Measurements from ENCODE around the gene GDPD4. TPM values are rescaled to one million over a fixed set of nuclear protein-coding genes. Genes with fewer than 3 reads are reported as not detected.

The GDPD4 gene
- total and polyA plus RNA-seq, 4 donors = 0.08 to 1.1 TPM; not detected in 2

DNA sequence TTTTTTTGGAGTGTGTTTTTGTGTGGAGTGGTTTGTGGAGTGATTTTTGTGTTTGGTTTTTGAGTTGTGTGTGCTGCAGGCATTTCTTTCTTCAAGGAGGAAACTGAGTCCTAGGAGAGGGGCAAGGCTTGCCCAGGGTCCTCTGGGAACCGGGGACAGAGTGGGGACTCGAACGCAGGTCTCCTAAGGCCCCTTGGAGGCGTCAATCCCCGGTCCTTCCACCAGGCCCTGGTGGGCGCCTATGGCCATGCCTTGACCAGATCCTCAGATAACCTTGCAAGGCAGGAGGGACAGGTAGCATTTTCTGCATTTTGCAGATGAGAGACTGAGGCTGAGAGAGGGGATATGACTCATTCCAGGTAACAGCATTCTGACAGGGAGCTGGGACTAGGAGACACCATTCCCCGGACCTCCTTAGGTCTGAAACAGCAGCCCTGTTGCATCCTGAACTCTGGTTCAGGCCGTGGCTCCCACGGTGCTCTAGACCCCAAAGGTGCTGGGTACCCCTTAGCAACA lies 134.3 kb downstream of the GDPD4 start:
- TF ChIP-seq HNF4G (IDR thresholded peaks at IDR 0.05) = no peak
- TF ChIP-seq JUND (IDR thresholded peaks at IDR 0.05) = no peak
- no peak for TF ChIP-seq FOXA2 (IDR thresholded peaks at IDR 0.05)
- TF ChIP-seq RXRA (IDR thresholded peaks at IDR 0.05) = no peak
- TF ChIP-seq SP1 (IDR thresholded peaks at IDR 0.05) = no peak
- no peak for TF ChIP-seq YY1 (IDR thresholded peaks at IDR 0.05)
- no peak for TF ChIP-seq RAD21 (IDR thresholded peaks at IDR 0.05)
- Histone ChIP-seq H3K27ac (ENCODE audit: low read depth in 1 of 2, low read length in 2 of 2) (no peak overlapping the region), H3K36me3 (ENCODE audit: control insufficient read depth in 4 of 4, insufficient read depth in 3 of 4, low read depth in 1 of 4, low read length in 3 of 4) (peaks cover 0 to 18% (median 8%) of the 10 kb centered on the region in 4 donors), H3K9me3 (ENCODE audit: control insufficient read depth in 4 of 4, low read length in 3 of 4) (no peaks in the 10 kb centered on the region), H3K27me3 (ENCODE audit: control insufficient read depth in 4 of 4, insufficient read depth in 4 of 4, low read length in 3 of 4) (no peaks in the 10 kb centered on the region), H3K4me3 (ENCODE audit: low read depth in 1 of 3, low read length in 3 of 3) (no peak overlapping the region), H3K4me1 (ENCODE audit: control insufficient read depth in 4 of 4, insufficient read depth in 4 of 4, low read length in 3 of 4) (peaks cover 4 to 15% (median 10%) of the 10 kb centered on the region in 4 donors), H3K9ac (ENCODE audit: low read depth in 1 of 2, low read length in 2 of 2) (no peak overlapping the region)
- WGBS = 93% methylated on average over 9 of the region's 9 CpGs
- no peak for DNase-seq (ENCODE audit: low spot score)

Other genes starting within 250 kb of the GDPD4 start
- gene CAPN5, start 234.7 kb downstream of the GDPD4 start, total RNA-seq = 10 to 100 TPM in 1 of 2 donors, 1 to 10 TPM in 1; 6.5 to 25.8 TPM
- gene CAPN5, start 234.7 kb downstream of the GDPD4 start, polyA plus RNA-seq = 10 to 100 TPM; 18.1 to 18.3 TPM
- under 1 TPM; 0.65 to 0.75 TPM for gene OMP, start 198.8 kb downstream of the GDPD4 start, total RNA-seq
- gene OMP, start 198.8 kb downstream of the GDPD4 start, polyA plus RNA-seq = under 1 TPM in 1 of 2 donors, not detected in 1; 0.24 TPM
- gene MYO7A, start 173.4 kb downstream of the GDPD4 start, total RNA-seq = 10 to 100 TPM in 1 of 2 donors, 1 to 10 TPM in 1; 7.3 to 33.6 TPM
- 10 to 100 TPM in 1 of 2 donors, 1 to 10 TPM in 1; 8.3 to 14.3 TPM for gene MYO7A, start 173.4 kb downstream of the GDPD4 start, polyA plus RNA-seq
- gene PAK1, start 172.4 kb upstream of the GDPD4 start, total RNA-seq = 10 to 100 TPM in 1 of 2 donors, 1 to 10 TPM in 1; 9.4 to 24.9 TPM
- 1 to 10 TPM; 3.6 to 5.5 TPM for gene PAK1, start 172.4 kb upstream of the GDPD4 start, polyA plus RNA-seq

Measured in liver (tissue), 9 donors.